GM12878 (cell line): ENCODE results near the gene ACYP1. TPM values are rescaled to one million over a fixed set of nuclear protein-coding genes. Genes with fewer than 3 reads are reported as not detected.

Experiments
- ASH2L ChIP-seq: fragments of 300-600, 200-600 bp; sonication (generic); IDR thresholded peaks from 2 replicates; pipeline ENCODE4 v1.6.1; 2017; ENCODE audit warnings: low read depth, mild to moderate bottlenecking, borderline replicate concordance
- CBFB ChIP-seq: IDR thresholded peaks from 2 replicates; pipeline ENCODE4 v1.6.1; 2016; ENCODE audit warnings: antibody characterized with exemption, low read depth
- CEBPZ ChIP-seq: fragments of 150-350 bp; IDR thresholded peaks from 2 replicates; pipeline ENCODE4 v1.6.1; 2016; ENCODE audit warnings: low read depth, low read length
- CHD2 ChIP-seq: IDR thresholded peaks from 2 replicates; pipeline ENCODE4 v1.6.1; 2011; ENCODE audit warnings: low read depth, low read length, improper control_type of control experiment, borderline replicate concordance
- CREB1 ChIP-seq: IDR thresholded peaks from 2 replicates; pipeline ENCODE4 v1.6.1; 2012; ENCODE audit warnings: low read depth, mild to moderate bottlenecking, inconsistent platforms
- CREM ChIP-seq: IDR thresholded peaks from 2 replicates; pipeline ENCODE4 v1.6.1; 2014; ENCODE audit warnings: antibody characterized with exemption, low read depth
- CUX1 ChIP-seq: IDR thresholded peaks from 2 replicates; pipeline ENCODE4 v1.6.1; 2012; ENCODE audit warnings: improper control_type of control experiment, low read depth, low read length; ENCODE audit not compliant: insufficient replicate concordance
- MAX ChIP-seq: IDR thresholded peaks from 2 replicates; pipeline ENCODE4 v1.6.1; 2012; ENCODE audit warnings: low read depth, low read length, improper control_type of control experiment
- RAD51 ChIP-seq: fragments of 450-650 bp; IDR thresholded peaks from 2 replicates; pipeline ENCODE4 v1.6.1; 2016; ENCODE audit warnings: moderate library complexity, mild to moderate bottlenecking, inconsistent platforms
- RELB ChIP-seq: fragments of 450-650 bp; IDR thresholded peaks from 2 replicates; pipeline ENCODE4 v1.6.1; 2017; ENCODE audit warnings: low read depth, mild to moderate bottlenecking, moderate library complexity
- TAF1 ChIP-seq: IDR thresholded peaks from 2 replicates; pipeline ENCODE4 v1.6.1; 2011; ENCODE audit warnings: mild to moderate bottlenecking, low read depth, low read length, borderline replicate concordance
- WRNIP1 ChIP-seq: IDR thresholded peaks from 2 replicates; pipeline ENCODE4 v1.6.1; 2011; ENCODE audit warnings: low read depth, low read length, improper control_type of control experiment, borderline replicate concordance
- YY1 ChIP-seq: IDR thresholded peaks from 2 replicates; pipeline ENCODE4 v1.6.1; 2011; ENCODE audit warnings: low read depth, mild to moderate bottlenecking, low read length
- polyA plus RNA-seq, 11 experiments: library from polyadenylated mRNA; depleted of rRNA in 4 of 11; unstranded in 6 of 11; stranded (reverse) in 5 of 11; fragments of >200 nt; fragmentation: Nextera tagmentation in 4 of 11; fragmentation: Illumina TruSeq in 1 of 11; extraction: Ambion mirVana in 4 of 11; extraction: Trizol in 1 of 11; gene quantifications; 1 replicate in 1 of 11; 2 replicates in 10 of 11; pipeline versions ENCODE4 v1.2.1 to v1.2.3, GENCODE V29; 2011 to 2016; ENCODE audit warnings: inconsistent platforms in 2 of 11, missing spikeins in 2 of 11, low read depth in 1 of 11
- total RNA-seq, 4 experiments: library from RNA; depleted of rRNA in 3 of 4; stranded (reverse); fragments of >200 nt in 3 of 4; fragmentation: Illumina TruSeq in 1 of 4; extraction: Trizol in 1 of 4; gene quantifications; 2 replicates each; pipeline versions ENCODE4 v1.2.1 to v1.2.3, GENCODE V29; 2013 to 2021
- TF ChIP-seq, protein P1 (sequence below): IDR thresholded peaks from 2 replicates; pipeline ENCODE4 v1.6.1; 2011; ENCODE audit warnings: low read depth, mild to moderate bottlenecking, low read length, moderate library complexity, borderline replicate concordance; ENCODE audit errors: extremely low read depth
- TF ChIP-seq, protein P2 (sequence below): fragments of 450-650 bp; IDR thresholded peaks from 2 replicates; pipeline ENCODE4 v1.6.1; 2017; ENCODE audit warnings: mild to moderate bottlenecking, low read depth, inconsistent platforms; ENCODE audit not compliant: poor library complexity, severe bottlenecking

The ACYP1 gene
- total and polyA plus RNA-seq, 10 of the 15 experiments (the other 5 are each of a cell fraction or from before 2014, with no cell fraction given) = 18.2 to 52.6 (median 43.5) TPM

DNA sequence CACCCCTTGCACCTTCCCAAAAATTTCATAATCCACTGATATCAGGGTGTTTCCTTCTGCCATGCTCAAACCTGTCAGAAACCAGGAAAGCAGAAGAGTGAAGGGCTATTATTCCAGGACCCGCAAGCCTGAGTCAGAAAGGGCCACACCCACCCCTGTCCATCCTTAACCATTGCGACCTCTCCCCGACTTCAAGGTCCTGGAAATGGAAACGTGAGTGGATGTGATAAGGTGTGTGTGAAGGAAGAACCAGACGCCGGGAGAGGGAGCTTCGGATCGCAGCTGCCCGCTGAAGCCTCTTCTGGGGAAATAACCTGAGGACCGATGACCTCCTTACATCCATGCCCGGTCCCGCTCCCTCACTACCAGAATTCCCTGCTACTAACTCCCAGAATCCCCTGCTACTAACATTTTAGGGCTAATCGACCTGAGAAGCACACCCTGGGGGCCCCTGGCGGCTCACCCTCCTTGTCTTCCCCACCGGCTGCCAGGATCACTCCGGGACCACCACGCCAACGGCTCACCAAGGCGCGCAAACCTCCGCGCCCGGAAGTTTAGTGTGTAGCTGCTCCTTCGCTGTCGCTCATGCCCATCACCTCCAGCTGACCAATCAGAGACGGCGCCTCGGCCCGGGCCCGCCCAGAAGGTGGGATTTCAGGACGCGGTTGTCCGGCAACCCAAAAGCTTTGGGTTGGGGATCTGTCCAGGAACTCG is at the start of gene ACYP1 (continued):
- TF ChIP-seq CUX1 (no peak), WRNIP1 (no peak), RAD51 (no peak), RELB (peak; percentile 56; the same call in 1 of the 2 replicates), CREM (0 out of 2 replicates have a peak, but pooled peaks have one; percentile 49), CHD2 (peak; percentile 95), CEBPZ (peak; percentile 78), ASH2L (no peak), YY1 (0 out of 2 replicates have a peak, but pooled peaks have one; percentile 31), MAX (peak; percentile 53), CREB1 (peak; percentile 49; the same call in 1 of the 2 replicates), TAF1 (peak; percentile 70; the same call in 1 of the 2 replicates), CBFB (0 out of 2 replicates have a peak, but pooled peaks have one; percentile 53)
- TF ChIP-seq, protein P1, sequence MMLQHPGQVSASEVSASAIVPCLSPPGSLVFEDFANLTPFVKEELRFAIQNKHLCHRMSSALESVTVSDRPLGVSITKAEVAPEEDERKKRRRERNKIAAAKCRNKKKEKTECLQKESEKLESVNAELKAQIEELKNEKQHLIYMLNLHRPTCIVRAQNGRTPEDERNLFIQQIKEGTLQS = no peak
- TF ChIP-seq, protein P2, sequence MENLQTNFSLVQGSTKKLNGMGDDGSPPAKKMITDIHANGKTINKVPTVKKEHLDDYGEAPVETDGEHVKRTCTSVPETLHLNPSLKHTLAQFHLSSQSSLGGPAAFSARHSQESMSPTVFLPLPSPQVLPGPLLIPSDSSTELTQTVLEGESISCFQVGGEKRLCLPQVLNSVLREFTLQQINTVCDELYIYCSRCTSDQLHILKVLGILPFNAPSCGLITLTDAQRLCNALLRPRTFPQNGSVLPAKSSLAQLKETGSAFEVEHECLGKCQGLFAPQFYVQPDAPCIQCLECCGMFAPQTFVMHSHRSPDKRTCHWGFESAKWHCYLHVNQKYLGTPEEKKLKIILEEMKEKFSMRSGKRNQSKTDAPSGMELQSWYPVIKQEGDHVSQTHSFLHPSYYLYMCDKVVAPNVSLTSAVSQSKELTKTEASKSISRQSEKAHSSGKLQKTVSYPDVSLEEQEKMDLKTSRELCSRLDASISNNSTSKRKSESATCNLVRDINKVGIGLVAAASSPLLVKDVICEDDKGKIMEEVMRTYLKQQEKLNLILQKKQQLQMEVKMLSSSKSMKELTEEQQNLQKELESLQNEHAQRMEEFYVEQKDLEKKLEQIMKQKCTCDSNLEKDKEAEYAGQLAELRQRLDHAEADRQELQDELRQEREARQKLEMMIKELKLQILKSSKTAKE = no peak
